Activated T-helper 1 cell treated with anti-CD3 and anti-CD28 coated beads, Interleukin-2, amount 50 U/mL, for 16 hours (primary cell): Measurements from ENCODE around the gene FRMD4B.
A peak's percentile ranks its signal among the peaks of the same experiment; 100 is the strongest.

ENCODE experiments used
- DNase-seq, 2 donors: peaks; one replicate each; pipeline ENCODE4 v3.0.0-alpha.2; 2020; ENCODE audit warnings: low read depth in 1 of 2, low spot score in 1 of 2

The FRMD4B gene

GRCh38 chr3:69385723-69386555 is at the start of gene FRMD4B:
FRMD4B (minus strand) TSS chr3:69386088; CDS start chr3:69385989, 99 bp downstream.
- DNase-seq = no peak

- no peak for DNase-seq
These were observed 48.1 kb upstream of the FRMD4B start for GRCh38 chr3:69433969-69434325.

GRCh38 chr3:69433121-69433968 is 47.5 kb upstream of the FRMD4B start:
- no peak for DNase-seq

- DNase-seq = no peak
These were observed 42.9 kb upstream of the FRMD4B start for GRCh38 chr3:69428657-69429255.

GRCh38 chr3:69426967-69427304 is 41.0 kb upstream of the FRMD4B start:
- no peak for DNase-seq

GRCh38 chr3:69426291-69426966 is 40.5 kb upstream of the FRMD4B start:
- no peak for DNase-seq

- no peak for DNase-seq
These were observed 39.4 kb upstream of the FRMD4B start for GRCh38 chr3:69425249-69425648.

GRCh38 chr3:69423463-69424155 is 37.7 kb upstream of the FRMD4B start:
- no peak for DNase-seq

- no peak for DNase-seq
These were observed 36.9 kb upstream of the FRMD4B start for GRCh38 chr3:69422751-69423150.

- DNase-seq = no peak
These were observed 35.1 kb upstream of the FRMD4B start for GRCh38 chr3:69420781-69421520.

- no peak for DNase-seq
These were observed 33.4 kb upstream of the FRMD4B start for GRCh38 chr3:69419276-69419675.

GRCh38 chr3:69417541-69418078 is 31.7 kb upstream of the FRMD4B start:
- no peak for DNase-seq

GRCh38 chr3:69413551-69414207 is 27.8 kb upstream of the FRMD4B start:
- DNase-seq = no peak

- no peak for DNase-seq
These were observed 25.5 kb upstream of the FRMD4B start for GRCh38 chr3:69411346-69411745.

- DNase-seq = peak; percentile 19 to 34
These were observed 24.4 kb upstream of the FRMD4B start for GRCh38 chr3:69410301-69410700.

GRCh38 chr3:69409831-69410230 is 23.9 kb upstream of the FRMD4B start:
- no peak for DNase-seq

- no peak for DNase-seq
These were observed 23.1 kb upstream of the FRMD4B start for GRCh38 chr3:69409011-69409410.

GRCh38 chr3:69408542-69408941 is 22.7 kb upstream of the FRMD4B start:
- no peak for DNase-seq

- no peak for DNase-seq
These were observed 22.0 kb upstream of the FRMD4B start for GRCh38 chr3:69407908-69408307.
